K562 (cell line): ENCODE data around the gene FGR. TPM values are rescaled to one million over a fixed set of nuclear protein-coding genes. Genes with fewer than 3 reads are reported as not detected.

Experiments
- ESRRA ChIP-seq: fragments of 450-650 bp; IDR thresholded peaks from 2 replicates; pipeline ENCODE4 v1.6.1; 2014; ENCODE audit warnings: low read depth, mild to moderate bottlenecking, moderate library complexity, borderline replicate concordance
- ETS1 ChIP-seq: conservative IDR thresholded peaks from 2 replicates; pipeline ENCODE4 v1.6.1; 2011; ENCODE audit warnings: low read depth, mild to moderate bottlenecking, low read length; ENCODE audit not compliant: control insufficient read depth
- HINFP ChIP-seq: fragments of 450-650 bp; conservative IDR thresholded peaks from 2 replicates; pipeline ENCODE4 v1.6.1; 2016; ENCODE audit warnings: missing genetic modification characterization, low read depth, mild to moderate bottlenecking, control low read depth, missing compliant biosample characterization
- HLTF ChIP-seq: fragments of 450-650 bp; IDR thresholded peaks from 2 replicates; pipeline ENCODE4 v1.6.1; 2016
- ID3 ChIP-seq, 2 experiments: fragments of 250-450 bp in 1 of 2; fragments of 450-650 bp in 1 of 2; sonication (Bioruptor Pico) in 1 of 2; IDR thresholded peaks; 2 replicates each; pipeline versions ENCODE4 v1.6.1 to v1.8.0; 2016 to 2021; ENCODE audit warnings: mild to moderate bottlenecking in 2 of 2, moderate library complexity in 2 of 2, missing compliant biosample characterization in 1 of 2, missing genetic modification characterization in 1 of 2
- MNT ChIP-seq, 2 experiments: fragments of 450-650 bp; conservative IDR thresholded peaks; 2 replicates each; pipeline ENCODE4 v1.6.1; 2017; ENCODE audit warnings: mild to moderate bottlenecking in 2 of 2, moderate library complexity in 2 of 2
- NFIC ChIP-seq: fragments of 450-650 bp; IDR thresholded peaks from 2 replicates; pipeline ENCODE4 v1.6.1; 2017; ENCODE audit warnings: mild to moderate bottlenecking, inconsistent platforms
- PHB2 ChIP-seq: fragments of 450-650 bp; IDR thresholded peaks from 2 replicates; pipeline ENCODE4 v1.6.1; 2017; ENCODE audit warnings: low read depth
- RUNX1 ChIP-seq: sonication (generic); IDR thresholded peaks from 2 replicates; pipeline ENCODE4 v1.6.1; 2016; ENCODE audit warnings: antibody characterized with exemption, low read depth
- THAP12 ChIP-seq: fragments of 250-450 bp; sonication (Bioruptor Pico); IDR thresholded peaks from 2 replicates; pipeline ENCODE4 v1.9.0; 2021; ENCODE audit warnings: mild to moderate bottlenecking, inconsistent platforms
- VEZF1 ChIP-seq: fragments of 200-800 bp; sonication (Bioruptor generic); IDR thresholded peaks from 2 replicates; pipeline ENCODE4 v1.6.1; 2017; ENCODE audit warnings: missing genetic modification characterization, missing compliant biosample characterization
- ZNF395 ChIP-seq: fragments of 200-800 bp; sonication (Bioruptor generic); IDR thresholded peaks from 2 replicates; pipeline ENCODE4 v1.6.1; 2017; ENCODE audit warnings: missing genetic modification characterization, missing compliant biosample characterization
- ZNF408 ChIP-seq: fragments of 250-450 bp; sonication (Bioruptor Pico); IDR thresholded peaks from 2 replicates; pipeline ENCODE4 v1.4.0; 2020; ENCODE audit warnings: low read depth, mild to moderate bottlenecking, moderate library complexity
- polyA plus RNA-seq, 8 experiments: library from polyadenylated mRNA; depleted of rRNA in 4 of 8; stranded (reverse) in 5 of 8; unstranded in 3 of 8; fragments of >200 nt; fragmentation: Nextera tagmentation in 2 of 8; fragmentation: Illumina TruSeq in 1 of 8; extraction: Ambion mirVana in 2 of 8; extraction: Trizol in 1 of 8; gene quantifications; 2 replicates each; pipeline versions ENCODE4 v1.2.1 to v1.2.3, GENCODE V29; 2011 to 2014; ENCODE audit warnings: inconsistent platforms in 1 of 8, missing spikeins in 1 of 8
- total RNA-seq, 7 experiments: library from RNA; depleted of rRNA in 6 of 7; stranded (reverse); fragments of >200 nt in 6 of 7; fragmentation: Illumina TruSeq in 2 of 7; extraction: Trizol in 2 of 7; gene quantifications; 2 replicates each; pipeline versions ENCODE4 v1.2.1 to v1.2.3, GENCODE V29; 2011 to 2021; ENCODE audit warnings: low replicate concordance in 1 of 7

FGR gene
- total and polyA plus RNA-seq, 9 of the 15 experiments (the other 6 are each of a cell fraction or from before 2014, with no cell fraction given): 0.04 to 0.11 TPM; not detected in 7

- TF ChIP-seq ETS1 (peak; percentile 69; the same call in 1 of the 2 replicates), RUNX1 (no peak), ID3 (CRISPR knock-in tag; IDR thresholded peaks at IDR 0.05) (no peak), ID3 (tag; IDR thresholded peaks at IDR 0.05) (no peak), VEZF1 (peak; percentile 72; the same call in 1 of the 2 replicates), ESRRA (0 out of 2 replicates have a peak, but pooled peaks have one; percentile 17), HINFP (tag) (no peak), MNT (conservative IDR thresholded peaks at IDR 0.05) (0 out of 4 replicates have a peak, but pooled peaks of 1 of the 2 experiments have one; percentile 14), ZNF395 (CRISPR knock-in tag) (no peak), NFIC (no peak), HLTF (no peak), ZNF408 (CRISPR knock-in tag) (no peak), PHB2 (no peak), THAP12 (CRISPR knock-in tag) (0 out of 2 replicates have a peak, but pooled peaks have one; percentile 9)
Observed at GRCh38 chr1:27603309-27603680, 31.7 kb downstream of the FGR start (continued).
